ENCODE measurements around the gene REM1.

The REM1 gene

GRCh38 chr20:31523361-31524283 is 48.5 kb downstream of the REM1 start:
- Mint-ChIP-seq H3K4me3 (no peak overlapping the region), H3K9me3 (no peaks in the 10 kb centered on the region), H3K4me1 (peaks cover 8% of the 10 kb centered on the region), H3K27me3 (ENCODE audit: low read depth, poor library complexity) (no peaks in the 10 kb centered on the region), H3K36me3 (ENCODE audit: low read depth) (peaks cover 38% of the 10 kb centered on the region), H3K27ac (no peak overlapping the region)
- no peak for DNase-seq
- TF ChIP-seq CTCF (IDR thresholded peaks at IDR 0.05), result no peak

GRCh38 chr20:31527266-31527665 is 52.2 kb downstream of the REM1 start:
- no peak overlapping the region for H3K4me3 Mint-ChIP-seq
- no peaks in the 10 kb centered on the region for H3K27me3 Mint-ChIP-seq (ENCODE audit: low read depth, poor library complexity)
- no peak for DNase-seq
- no peak for TF ChIP-seq CTCF (IDR thresholded peaks at IDR 0.05)
- H3K27ac Mint-ChIP-seq, result no peak overlapping the region
- peaks cover 51% of the 10 kb centered on the region for H3K36me3 Mint-ChIP-seq (ENCODE audit: low read depth)
- H3K4me1 Mint-ChIP-seq, result no peaks in the 10 kb centered on the region
- H3K9me3 Mint-ChIP-seq, result no peaks in the 10 kb centered on the region

Data from nephron progenitor cell (in vitro differentiated cells).